DND-41 (cell line): ENCODE measurements around the gene PI4K2B.
"Not testable (repeated sequence)": the region's sequence is repeated elsewhere in the genome, so short reads cannot be mapped to it uniquely, and the experiment has no call there.

Experiments used
- ATAC-seq: fragments of 200-7000 bp; cut with Tn5 transposase; 3 replicates; pipeline ENCODE4 v1.9.1; 2021; ENCODE audit warnings: low read depth; ENCODE audit not compliant: insufficient read depth
- DNase-seq: peaks from one replicate; pipeline ENCODE4 v3.0.0-alpha.2; 2020
- H2AFZ ChIP-seq: 2 replicates; pipeline ENCODE4 v1.6.0; 2012; ENCODE audit warnings: low read depth, low read length
- H3K27ac ChIP-seq: 2 replicates; pipeline ENCODE4 v1.5.1; 2012; ENCODE audit warnings: low read length, inconsistent platforms
- H3K27me3 ChIP-seq: fragments of 200-600 bp; sonication (generic); 2 replicates; pipeline ENCODE4 v1.6.0; 2012; ENCODE audit warnings: low read length, mild to moderate bottlenecking, inconsistent platforms; ENCODE audit not compliant: insufficient read depth, poor library complexity
- H3K36me3 ChIP-seq: 2 replicates; pipeline ENCODE4 v1.5.1; 2012; ENCODE audit warnings: low read length, inconsistent platforms; ENCODE audit not compliant: insufficient read depth
- H3K4me1 ChIP-seq: 2 replicates; pipeline ENCODE4 v1.5.1; 2012; ENCODE audit warnings: mild to moderate bottlenecking, low read length; ENCODE audit not compliant: insufficient read depth
- H3K4me2 ChIP-seq: 2 replicates; pipeline ENCODE4 v1.6.0; 2012; ENCODE audit warnings: mild to moderate bottlenecking, moderate library complexity, low read length, inconsistent platforms; ENCODE audit not compliant: insufficient read depth
- H3K4me3 ChIP-seq, 2 experiments: fragments of 200-600 bp in 1 of 2; shearing (Covaris generic) in 1 of 2; 2 replicates each; pipeline ENCODE4 v1.5.1; 2012 to 2016; ENCODE audit warnings: inconsistent platforms in 2 of 2, low read length in 2 of 2, mild to moderate bottlenecking in 2 of 2, low read depth in 1 of 2, moderate library complexity in 1 of 2
- H3K79me2 ChIP-seq: 2 replicates; pipeline ENCODE4 v1.6.0; 2012; ENCODE audit warnings: low read length, inconsistent platforms; ENCODE audit not compliant: insufficient read depth
- H3K9ac ChIP-seq: 2 replicates; pipeline ENCODE4 v1.6.0; 2012; ENCODE audit warnings: low read depth, mild to moderate bottlenecking, inconsistent platforms, low read length, moderate library complexity
- H3K9me3 ChIP-seq: 2 replicates; pipeline ENCODE4 v1.5.1; 2012; ENCODE audit warnings: low read length, moderate library complexity, mild to moderate bottlenecking, inconsistent platforms; ENCODE audit not compliant: insufficient read depth, severe bottlenecking
- H4K20me1 ChIP-seq: 2 replicates; pipeline ENCODE4 v1.6.0; 2012; ENCODE audit warnings: low read length; ENCODE audit not compliant: insufficient read depth
- EZH2 ChIP-seq: IDR thresholded peaks from 3 replicates; pipeline ENCODE4 v1.6.1; 2012; ENCODE audit warnings: borderline replicate concordance, low read depth, mild to moderate bottlenecking, moderate library complexity, low read length, inconsistent platforms; ENCODE audit not compliant: severe bottlenecking
- TF ChIP-seq, protein P1 (sequence below): IDR thresholded peaks from 2 replicates; pipeline ENCODE4 v1.5.1; 2012; ENCODE audit warnings: borderline replicate concordance, low read length, moderate library complexity, mild to moderate bottlenecking; ENCODE audit not compliant: poor library complexity, severe bottlenecking; ENCODE audit errors: extremely low read depth

Gene PI4K2B

GRCh38 chr4:25233194-25233593, 639 bp upstream of the PI4K2B start:
- DNase-seq (no peak), ATAC-seq (no peak)
- Histone ChIP-seq H3K36me3 (0 out of 2 replicates have a peak, but pooled peaks cover 8% of the 10 kb centered on the region), H3K27me3 (no peaks in the 10 kb centered on the region), H2AFZ (peak overlapping the region; percentile 86), H3K79me2 (peaks cover 44% of the 10 kb centered on the region), H3K27ac (no peak overlapping the region), H3K9ac (no peak overlapping the region), H3K9me3 (peaks cover 20% of the 10 kb centered on the region), H3K4me1 (peaks cover 21% of the 10 kb centered on the region), H3K4me2 (peak overlapping the region; percentile 66), H4K20me1 (no peaks in the 10 kb centered on the region), H3K4me3 (peak overlapping the region in 1 of 2 experiments; percentile 75; a peak in 2 of 4 replicates)
- no peak for TF ChIP-seq EZH2
- TF ChIP-seq, protein P1, sequence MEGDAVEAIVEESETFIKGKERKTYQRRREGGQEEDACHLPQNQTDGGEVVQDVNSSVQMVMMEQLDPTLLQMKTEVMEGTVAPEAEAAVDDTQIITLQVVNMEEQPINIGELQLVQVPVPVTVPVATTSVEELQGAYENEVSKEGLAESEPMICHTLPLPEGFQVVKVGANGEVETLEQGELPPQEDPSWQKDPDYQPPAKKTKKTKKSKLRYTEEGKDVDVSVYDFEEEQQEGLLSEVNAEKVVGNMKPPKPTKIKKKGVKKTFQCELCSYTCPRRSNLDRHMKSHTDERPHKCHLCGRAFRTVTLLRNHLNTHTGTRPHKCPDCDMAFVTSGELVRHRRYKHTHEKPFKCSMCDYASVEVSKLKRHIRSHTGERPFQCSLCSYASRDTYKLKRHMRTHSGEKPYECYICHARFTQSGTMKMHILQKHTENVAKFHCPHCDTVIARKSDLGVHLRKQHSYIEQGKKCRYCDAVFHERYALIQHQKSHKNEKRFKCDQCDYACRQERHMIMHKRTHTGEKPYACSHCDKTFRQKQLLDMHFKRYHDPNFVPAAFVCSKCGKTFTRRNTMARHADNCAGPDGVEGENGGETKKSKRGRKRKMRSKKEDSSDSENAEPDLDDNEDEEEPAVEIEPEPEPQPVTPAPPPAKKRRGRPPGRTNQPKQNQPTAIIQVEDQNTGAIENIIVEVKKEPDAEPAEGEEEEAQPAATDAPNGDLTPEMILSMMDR, result no peak

DNA sequence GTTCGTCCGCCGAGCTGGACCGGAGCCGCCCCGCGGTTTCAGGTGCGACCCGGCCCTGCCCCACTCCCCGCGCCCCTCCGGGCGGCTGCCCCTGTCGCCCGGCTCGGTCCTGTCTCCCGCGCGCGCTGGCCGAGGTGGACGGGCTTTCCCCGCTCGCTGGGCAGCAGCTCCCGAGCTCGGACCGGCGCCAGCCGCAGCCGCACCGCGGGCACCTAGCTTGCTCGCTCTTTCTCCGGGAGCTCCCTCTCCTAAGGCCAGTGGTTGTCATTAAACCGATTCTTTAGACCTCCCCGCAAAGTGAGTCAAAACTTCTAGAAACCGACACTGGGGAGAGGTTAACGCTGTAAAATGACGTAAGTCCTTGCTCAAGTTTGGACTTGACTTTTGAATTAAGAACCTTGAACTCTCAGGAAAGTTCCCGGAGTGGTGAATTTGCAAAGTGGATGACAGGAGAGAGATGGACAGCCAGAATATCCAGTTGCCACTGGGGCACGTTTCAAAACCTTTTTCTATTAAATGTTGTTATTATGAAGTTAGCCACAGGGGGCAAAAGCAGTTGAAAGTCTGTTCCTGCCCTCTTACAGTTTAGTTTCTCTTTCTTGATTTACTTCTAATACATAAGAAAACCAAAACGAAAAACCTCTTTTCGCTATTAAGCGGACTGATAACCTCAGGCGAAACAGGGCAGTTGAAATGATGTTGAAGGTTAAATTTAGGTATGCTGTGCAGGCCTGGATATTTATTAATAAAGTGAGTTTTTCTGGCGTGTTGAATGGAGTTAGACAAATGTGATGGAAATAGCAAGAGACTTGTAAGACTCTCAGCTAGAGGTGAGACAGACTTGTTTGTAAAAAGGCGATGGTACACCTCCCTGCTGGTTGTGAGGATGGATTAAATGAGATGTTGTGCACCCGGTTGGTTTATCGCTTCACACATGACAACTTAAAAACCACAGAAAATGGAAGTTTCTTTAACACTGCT, 847 bp downstream of the PI4K2B start:
- DNase-seq (peak; percentile 54), ATAC-seq (peak; percentile 64)
- Histone ChIP-seq H3K9ac (peak overlapping the region; percentile 98), H3K9me3 (peaks cover 18% of the 10 kb centered on the region), H3K27ac (peak overlapping the region; percentile 97), H2AFZ (peak overlapping the region; percentile 97), H3K79me2 (peaks cover 54% of the 10 kb centered on the region), H3K4me3 (peak overlapping the region; percentile 70 to 75), H3K4me2 (peak overlapping the region; percentile 66), H4K20me1 (no peaks in the 10 kb centered on the region; the same call in 1 of the 2 replicates), H3K27me3 (no peaks in the 10 kb centered on the region), H3K36me3 (0 out of 2 replicates have a peak, but pooled peaks cover 11% of the 10 kb centered on the region), H3K4me1 (peaks cover 22% of the 10 kb centered on the region)
- TF ChIP-seq, protein P1, result peak; percentile 61
- TF ChIP-seq EZH2, result no peak

DNA sequence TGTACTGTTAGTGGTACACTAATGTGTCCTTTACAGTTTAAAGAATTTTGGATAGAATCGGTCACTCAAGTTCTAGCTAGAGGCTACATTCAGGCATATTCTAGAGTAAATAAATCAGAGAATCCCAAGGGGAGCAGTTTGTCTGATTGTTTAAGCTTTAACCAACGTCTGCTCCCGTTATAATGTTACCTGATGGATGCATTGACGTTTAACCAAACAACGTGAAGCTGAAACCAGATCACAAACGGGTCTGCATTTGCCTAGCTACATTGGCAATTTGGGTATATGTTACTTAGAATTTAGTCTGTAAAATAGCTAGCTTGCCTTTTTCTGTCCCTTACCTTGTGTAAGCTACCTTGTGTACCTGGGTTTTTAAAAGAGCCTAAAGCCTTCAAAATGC, 1.6 kb downstream of the PI4K2B start:
- peak overlapping the region; percentile 97 for H3K27ac ChIP-seq
- H3K36me3 ChIP-seq, result 0 out of 2 replicates have a peak, but pooled peaks cover 11% of the 10 kb centered on the region
- peak overlapping the region; percentile 70 to 75 for H3K4me3 ChIP-seq
- no peak for DNase-seq
- peaks cover 23% of the 10 kb centered on the region for H3K4me1 ChIP-seq
- no peak for TF ChIP-seq EZH2
- TF ChIP-seq, protein P1, result no peak
- H3K27me3 ChIP-seq, result no peaks in the 10 kb centered on the region
- peak overlapping the region; percentile 97 for H2AFZ ChIP-seq
- no peaks in the 10 kb centered on the region; the same call in 1 of the 2 replicates for H4K20me1 ChIP-seq
- no peak for ATAC-seq
- peaks cover 18% of the 10 kb centered on the region for H3K9me3 ChIP-seq
- peaks cover 60% of the 10 kb centered on the region for H3K79me2 ChIP-seq
- peak overlapping the region; percentile 98 for H3K9ac ChIP-seq
- peak overlapping the region; percentile 66 for H3K4me2 ChIP-seq

DNA sequence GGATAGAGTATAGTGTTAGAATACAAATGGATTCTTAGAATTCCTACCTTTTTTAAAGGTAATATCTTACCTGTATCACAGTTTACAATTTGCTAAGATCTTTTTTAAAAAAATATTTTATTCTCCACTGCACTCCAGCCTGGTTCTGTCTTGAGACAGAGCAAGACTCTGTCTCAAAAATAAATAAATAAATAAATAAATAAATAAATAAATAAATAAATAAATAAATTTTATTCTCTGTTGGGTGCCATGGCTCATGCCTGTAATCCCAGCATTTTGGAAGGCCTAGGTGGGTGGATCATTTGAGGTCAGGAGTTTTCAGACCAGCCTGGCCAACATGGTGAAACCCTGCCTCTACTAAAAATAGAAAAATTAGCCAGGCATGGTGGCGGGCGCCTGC, 2.2 kb downstream of the PI4K2B start:
- Histone ChIP-seq H3K4me2 (peak overlapping the region; percentile 66), H3K4me1 (peaks cover 23% of the 10 kb centered on the region), H3K9ac (peak overlapping the region; percentile 98; the same call in 1 of the 2 replicates), H3K36me3 (0 out of 2 replicates have a peak, but pooled peaks cover 11% of the 10 kb centered on the region), H3K79me2 (peaks cover 65% of the 10 kb centered on the region), H3K4me3 (peak overlapping the region in 1 of 2 experiments; percentile 75; a peak in 2 of 4 replicates), H3K9me3 (peaks cover 18% of the 10 kb centered on the region)
- not testable (repeated sequence) for DNase-seq, H3K27ac ChIP-seq, H3K27me3 ChIP-seq, ATAC-seq, H4K20me1 ChIP-seq, H2AFZ ChIP-seq
